Gastroesophageal sphincter (tissue), 4 donors: ENCODE results near the gene CCDC167. TPM values are rescaled to one million over a fixed set of nuclear protein-coding genes. Genes with fewer than 3 reads are reported as not detected.

Source experiments
- ATAC-seq: fragments of 150-250 bp; one replicate; pipeline ENCODE4 v1.9.1; 2016; ENCODE audit warnings: mild to moderate bottlenecking, moderate library complexity
- H3K27ac ChIP-seq, 4 donors: fragments of 200-600 bp; sonication (generic) in 3 of 4; 1 replicate in 3 of 4; 2 replicates in 1 of 4; pipeline ENCODE4 v1.5.1; 2016 to 2019
- H3K27me3 ChIP-seq: fragments of 200-600 bp; sonication (generic); one replicate; pipeline ENCODE4 v1.5.1; 2019
- H3K36me3 ChIP-seq, 2 donors: fragments of 200-600 bp; sonication (generic); one replicate each; pipeline ENCODE4 v1.5.1; 2019; ENCODE audit warnings: control low read depth in 1 of 2
- H3K4me1 ChIP-seq, 3 donors: fragments of 200-600 bp; sonication (generic); 1 replicate in 2 of 3; 2 replicates in 1 of 3; pipeline ENCODE4 v1.5.1; 2016 to 2019; ENCODE audit warnings: control low read depth in 2 of 3
- H3K4me3 ChIP-seq, 2 donors: fragments of 200-600 bp; sonication (generic); one replicate each; pipeline ENCODE4 v1.5.1; 2019; ENCODE audit warnings: mild to moderate bottlenecking in 1 of 2, moderate library complexity in 1 of 2
- H3K9me3 ChIP-seq, 3 donors: fragments of 200-600 bp; sonication (generic); one replicate each; pipeline ENCODE4 v1.5.1; 2017 to 2019; ENCODE audit warnings: control low read depth in 2 of 3
- CTCF ChIP-seq, 4 experiments: fragments of 200-600 bp in 2 of 4; fragments of 450-650 bp in 2 of 4; sonication (generic) in 1 of 4; IDR thresholded peaks; one replicate each; pipeline ENCODE4 v1.5.1; 2017 to 2019; ENCODE audit warnings: antibody characterized with exemption in 4 of 4, mild to moderate bottlenecking in 2 of 4, moderate library complexity in 2 of 4
- EP300 ChIP-seq: sonication (generic); formaldehyde crosslinking; IDR thresholded peaks from one replicate; pipeline ENCODE4 v1.6.1; 2017; ENCODE audit warnings: antibody characterized with exemption, mild to moderate bottlenecking
- POLR2A ChIP-seq, 2 donors: fragments of 450-650 bp; IDR thresholded peaks; one replicate each; pipeline ENCODE4 v1.6.1; 2017; ENCODE audit warnings: antibody characterized with exemption in 2 of 2, mild to moderate bottlenecking in 2 of 2, moderate library complexity in 1 of 2
- POLR2AphosphoS5 ChIP-seq: sonication (generic); formaldehyde crosslinking; IDR thresholded peaks from one replicate; pipeline ENCODE4 v1.6.1; 2017; ENCODE audit warnings: antibody characterized with exemption
- WGBS, 2 donors: methylation state at CpG; one replicate each; pipeline ENCODE4 v1.1.5; 2018; ENCODE audit warnings: low coverage in 1 of 2; 5-methylcytosine and 5-hydroxymethylcytosine counted together
- total RNA-seq, 4 donors: library from RNA; depleted of rRNA; stranded (reverse); fragments of >200 nt; gene quantifications; one replicate each; pipeline ENCODE4 v1.1.0, GENCODE V29; 2016

The CCDC167 gene
- total RNA-seq, 4 donors from 2014 or later, result 10.6 to 16.2 (median 14.3) TPM

- H3K4me1 ChIP-seq, result peaks cover 0 to 9% (median 7%) of the 10 kb centered on the region in 3 donors
- H3K9me3 ChIP-seq, result no peaks in the 10 kb centered on the region
- H3K27ac ChIP-seq, result no peak overlapping the region
- WGBS, 2 donors, result 67 to 76% methylated on average over 4 of the region's 4 CpGs
- no peak for ATAC-seq
- H3K36me3 ChIP-seq, result no peaks in the 10 kb centered on the region
- TF ChIP-seq POLR2A (IDR thresholded peaks at IDR 0.05) (no peak), CTCF (IDR thresholded peaks at IDR 0.05) (no peak)
- H3K27me3 ChIP-seq, result peaks cover 92% of the 10 kb centered on the region
- H3K4me3 ChIP-seq, result no peak overlapping the region
Measured at GRCh38 chr6:37531026-37531425, 31.3 kb upstream of the CCDC167 start.

DNA sequence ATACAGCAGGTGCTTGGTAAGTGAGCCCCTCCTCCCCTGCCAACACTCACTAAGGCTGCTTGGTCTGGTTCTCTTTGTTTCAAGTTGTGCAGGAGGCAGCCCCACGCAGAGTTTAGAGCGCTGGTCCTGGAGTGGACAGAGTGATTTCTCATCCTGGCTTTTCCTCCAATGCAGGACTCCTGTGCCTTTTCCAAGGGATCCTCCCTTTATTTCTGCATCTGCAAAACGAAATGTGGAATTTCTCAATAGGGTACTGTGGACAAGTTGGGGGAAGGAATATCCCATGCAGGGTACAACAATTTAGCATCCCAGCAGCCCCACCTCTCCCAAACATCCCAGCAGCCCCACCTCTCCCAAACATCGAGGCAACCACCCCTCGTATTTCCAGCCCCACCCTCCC lies 30.6 kb upstream of the CCDC167 start:
- no peaks in the 10 kb centered on the region for H3K9me3 ChIP-seq
- TF ChIP-seq EP300 (no peak), POLR2A (IDR thresholded peaks at IDR 0.05) (no peak), POLR2AphosphoS5 (no peak), CTCF (IDR thresholded peaks at IDR 0.05) (no peak)
- no peak overlapping the region for H3K4me3 ChIP-seq
- H3K27me3 ChIP-seq, result peaks cover 90% of the 10 kb centered on the region
- ATAC-seq, result no peak
- 13 to 30% methylated on average over 2 to 5 of the region's 5 CpGs for WGBS, 2 donors
- H3K36me3 ChIP-seq, result no peaks in the 10 kb centered on the region
- peaks cover 0 to 2% (median 0%) of the 10 kb centered on the region in 3 donors for H3K4me1 ChIP-seq
- H3K27ac ChIP-seq, result no peak overlapping the region

DNA sequence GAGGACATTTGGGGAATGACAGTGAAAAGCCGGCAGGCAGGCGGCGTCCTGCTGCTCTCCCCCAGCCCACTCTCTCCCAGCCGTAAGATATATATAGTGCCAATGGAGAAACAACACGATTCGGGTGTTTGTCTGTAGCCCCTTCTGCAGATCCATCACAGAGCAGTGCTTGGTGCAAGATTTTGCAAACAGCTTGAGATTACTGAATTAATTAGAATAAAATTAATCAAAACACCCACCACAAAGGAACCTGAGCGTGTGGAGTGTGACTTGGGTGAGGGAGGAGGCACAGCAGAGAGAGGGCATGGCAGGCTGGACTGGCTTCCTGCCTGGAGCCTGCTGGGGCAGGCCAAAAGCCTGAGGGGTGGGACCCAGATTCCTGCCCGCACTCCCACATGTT lies 28.8 kb upstream of the CCDC167 start:
- Histone ChIP-seq H3K4me1 (no peaks in the 10 kb centered on the region), H3K27ac (no peak overlapping the region), H3K27me3 (peaks cover 72% of the 10 kb centered on the region), H3K36me3 (no peaks in the 10 kb centered on the region), H3K4me3 (no peak overlapping the region), H3K9me3 (no peaks in the 10 kb centered on the region)
- no peak for TF ChIP-seq POLR2A (IDR thresholded peaks at IDR 0.05)
- no peak for TF ChIP-seq CTCF (IDR thresholded peaks at IDR 0.05)
- TF ChIP-seq EP300, result no peak
- no peak for TF ChIP-seq POLR2AphosphoS5
- WGBS, 2 donors, result 28 to 54% methylated on average over 3 to 4 of the region's 8 CpGs
- no peak for ATAC-seq

DNA sequence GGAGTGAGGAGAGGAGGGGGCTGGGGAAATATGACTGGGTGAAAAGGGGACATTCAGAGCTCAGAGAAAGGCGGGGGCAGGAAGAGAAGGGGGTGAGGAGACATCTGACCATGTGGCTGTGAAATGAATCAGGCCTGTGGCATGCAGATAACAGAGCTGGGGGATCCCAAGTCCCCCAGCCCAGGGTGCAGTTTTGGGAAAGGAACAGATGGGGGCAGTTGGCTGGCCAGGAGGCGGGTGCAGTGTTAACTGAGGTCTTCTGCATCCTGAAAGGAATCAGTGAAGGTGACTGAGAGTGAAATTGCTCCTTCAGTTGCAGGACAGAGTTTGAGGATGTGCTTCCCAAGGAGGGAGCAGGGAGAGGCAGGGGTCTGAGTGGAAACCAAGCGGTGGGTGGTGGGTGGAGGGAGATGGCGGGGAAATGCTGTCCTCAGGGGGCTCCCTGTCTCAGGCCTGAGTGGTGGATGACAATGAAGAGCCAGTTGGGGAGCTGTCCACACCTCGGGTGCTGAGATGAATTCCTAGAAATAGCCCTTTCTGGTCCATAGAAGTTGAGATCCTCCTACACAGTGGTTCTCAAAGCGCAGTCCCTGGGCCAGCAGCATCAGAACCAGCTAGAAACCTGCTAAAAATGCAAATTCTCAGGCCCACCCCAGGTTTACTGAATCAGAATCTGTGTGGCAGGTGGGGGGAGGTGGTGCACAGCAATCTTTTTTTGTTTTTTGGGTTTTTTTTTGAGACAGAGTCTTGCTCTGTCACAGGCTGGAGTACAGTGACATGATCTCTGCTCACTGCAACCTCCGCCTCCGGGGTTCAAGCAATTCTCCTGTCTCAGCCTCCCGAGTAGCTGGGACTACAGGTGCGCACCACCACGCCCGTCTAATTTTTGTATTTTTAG lies 26.0 kb upstream of the CCDC167 start:
- H3K36me3 ChIP-seq, result no peaks in the 10 kb centered on the region
- 27 to 51% methylated on average over 3 to 8 of the region's 12 CpGs for WGBS, 2 donors
- peaks cover 74% of the 10 kb centered on the region for H3K27me3 ChIP-seq
- H3K4me3 ChIP-seq, result no peak overlapping the region
- H3K9me3 ChIP-seq, result no peaks in the 10 kb centered on the region
- no peak for ATAC-seq
- TF ChIP-seq POLR2A (IDR thresholded peaks at IDR 0.05) (no peak), EP300 (no peak), CTCF (IDR thresholded peaks at IDR 0.05) (no peak), POLR2AphosphoS5 (no peak)
- no peak overlapping the region for H3K27ac ChIP-seq
- no peaks in the 10 kb centered on the region for H3K4me1 ChIP-seq

GRCh38 chr6:37524970-37525318 lies 25.3 kb upstream of the CCDC167 start:
- Histone ChIP-seq H3K27me3 (peaks cover 71% of the 10 kb centered on the region), H3K4me1 (no peaks in the 10 kb centered on the region), H3K4me3 (no peak overlapping the region), H3K9me3 (no peaks in the 10 kb centered on the region), H3K36me3 (no peaks in the 10 kb centered on the region), H3K27ac (no peak overlapping the region)
- no peak for ATAC-seq
- 69 to 89% methylated on average over 4 of the region's 4 CpGs for WGBS, 2 donors
- TF ChIP-seq POLR2A (IDR thresholded peaks at IDR 0.05) (no peak), CTCF (IDR thresholded peaks at IDR 0.05) (no peak), EP300 (no peak), POLR2AphosphoS5 (no peak)
